ENCODE results near the gene C19orf67.

C19orf67 gene

DNA sequence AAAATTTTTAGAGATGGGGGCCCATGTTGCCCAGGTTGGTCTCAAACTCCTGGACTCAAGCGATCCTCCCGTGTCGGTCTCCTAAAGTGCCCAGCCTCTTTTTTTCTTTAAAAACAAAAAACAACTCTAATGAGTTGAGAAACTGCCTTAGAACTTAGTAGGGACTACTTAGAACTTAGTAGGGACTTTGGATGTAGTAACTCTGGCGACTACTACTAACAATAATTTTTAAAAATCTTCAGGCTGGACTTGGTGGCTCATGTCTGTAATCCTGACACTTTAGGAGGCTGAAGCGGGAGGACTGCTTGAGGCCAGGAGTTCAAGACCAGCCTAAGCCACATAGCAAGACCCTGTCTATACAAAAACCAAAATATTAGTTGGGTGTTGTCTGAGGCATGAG, 515 bp upstream of the C19orf67 start:
- no peak for DNase-seq (ENCODE audit: low read depth in 3 of 3, low spot score in 1 of 3)

DNA sequence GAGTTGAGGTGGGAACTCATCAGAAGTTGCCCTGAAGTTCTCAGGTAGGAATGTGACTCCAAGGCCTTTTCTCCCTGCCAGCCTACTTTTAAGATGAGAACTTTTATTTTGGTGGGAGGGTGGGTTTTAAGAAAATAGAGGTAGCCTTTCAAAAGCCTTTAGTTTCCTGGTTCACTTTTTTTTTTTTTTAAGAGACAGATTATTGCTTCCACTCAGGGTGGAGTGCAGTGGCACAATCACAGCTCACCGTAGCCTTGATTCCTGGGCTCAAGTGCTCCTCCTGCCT, 3.0 kb downstream of the C19orf67 start:
- no peak for DNase-seq (ENCODE audit: low read depth in 3 of 3, low spot score in 1 of 3)

DNA sequence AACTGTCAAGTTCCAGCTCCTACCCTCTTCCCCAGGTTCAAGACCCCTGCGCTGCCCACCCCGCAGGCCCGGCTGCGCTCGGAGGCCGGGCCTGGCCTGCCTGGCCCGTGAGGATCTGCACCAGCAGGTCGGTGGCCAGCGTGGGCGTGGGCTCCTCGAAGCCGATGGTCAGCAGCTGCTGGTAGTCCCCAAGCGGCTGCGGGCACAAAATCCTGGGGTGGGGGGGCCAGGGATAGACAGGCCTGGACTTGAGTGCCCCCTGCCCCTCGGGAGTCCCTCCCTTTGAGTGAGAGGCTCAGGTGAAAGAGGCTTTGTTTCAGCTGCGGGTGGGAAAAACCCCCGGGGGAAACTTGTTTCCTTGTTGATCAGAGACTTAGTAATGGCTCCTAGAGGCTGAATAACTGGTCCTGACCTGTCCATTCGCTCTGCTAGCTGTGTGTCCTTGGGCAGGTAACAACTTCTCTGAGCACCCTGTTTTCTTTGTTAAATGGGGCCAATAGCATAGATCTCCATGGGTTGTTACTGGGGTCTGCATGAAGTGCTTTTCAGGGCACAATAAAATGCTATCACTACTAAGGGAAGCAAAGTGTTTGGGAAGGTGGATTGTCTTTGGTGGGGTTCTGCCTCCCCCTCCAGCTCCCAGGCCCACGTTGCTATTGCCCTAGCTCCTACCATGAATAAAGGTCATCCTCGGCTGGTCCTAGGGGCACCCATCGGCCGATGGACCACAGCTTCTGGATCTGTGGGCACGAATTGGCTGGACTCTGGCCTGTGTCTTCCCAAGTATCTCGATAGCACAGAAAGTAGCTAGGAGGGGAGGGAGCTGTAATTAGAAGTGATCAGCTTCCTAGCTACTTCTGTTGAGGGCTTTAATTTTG, 3.5 kb downstream of the C19orf67 start:
- peak in 1 of 3 donors; percentile 22 for DNase-seq (ENCODE audit: low read depth in 3 of 3, low spot score in 1 of 3)

DNA sequence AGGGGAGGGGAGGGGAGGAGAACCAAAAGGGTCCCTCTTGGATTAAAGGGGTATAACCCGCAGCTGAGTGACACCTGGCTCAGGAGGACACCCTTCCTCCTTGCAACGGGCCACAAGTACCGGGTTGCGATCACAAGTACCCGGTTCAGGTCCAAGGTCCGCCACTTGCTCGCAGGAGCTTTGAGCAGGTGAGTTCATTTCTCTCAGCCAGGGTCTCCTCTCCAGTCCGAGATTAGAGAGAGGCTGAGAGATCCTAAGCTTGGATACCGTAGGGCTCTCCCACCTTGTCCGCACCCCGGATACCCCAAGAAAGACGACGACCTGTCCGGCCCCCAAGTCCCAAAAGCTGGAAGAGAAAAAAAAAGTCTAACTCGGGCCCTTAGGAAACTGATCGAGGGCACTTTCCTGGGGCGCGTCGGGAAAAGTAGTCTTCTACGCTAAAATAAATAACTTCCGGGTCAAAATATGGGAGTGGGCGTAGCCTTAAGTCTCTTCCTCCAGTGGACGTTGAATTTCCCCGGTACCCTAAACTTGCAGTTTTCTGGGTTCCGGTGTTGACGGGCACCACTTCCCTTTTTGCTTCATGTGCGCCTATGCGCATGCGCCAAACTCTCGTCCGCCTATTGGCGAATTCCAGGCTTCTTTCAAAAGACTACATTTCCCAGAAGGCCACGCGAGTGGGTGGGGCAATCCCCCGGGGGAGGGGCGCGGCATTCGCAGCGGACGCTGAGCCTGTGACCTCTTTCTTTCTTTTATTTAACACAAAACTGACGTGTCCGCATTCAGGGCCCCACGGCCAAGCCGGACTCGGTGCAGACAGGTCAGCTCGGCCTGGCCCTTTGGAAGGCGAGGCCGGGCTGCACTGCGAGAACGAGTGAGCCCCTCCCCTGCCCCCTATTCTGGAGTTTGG, 4.4 kb downstream of the C19orf67 start:
- peak; percentile 98 for DNase-seq (ENCODE audit: low read depth in 3 of 3, low spot score in 1 of 3)

DNA sequence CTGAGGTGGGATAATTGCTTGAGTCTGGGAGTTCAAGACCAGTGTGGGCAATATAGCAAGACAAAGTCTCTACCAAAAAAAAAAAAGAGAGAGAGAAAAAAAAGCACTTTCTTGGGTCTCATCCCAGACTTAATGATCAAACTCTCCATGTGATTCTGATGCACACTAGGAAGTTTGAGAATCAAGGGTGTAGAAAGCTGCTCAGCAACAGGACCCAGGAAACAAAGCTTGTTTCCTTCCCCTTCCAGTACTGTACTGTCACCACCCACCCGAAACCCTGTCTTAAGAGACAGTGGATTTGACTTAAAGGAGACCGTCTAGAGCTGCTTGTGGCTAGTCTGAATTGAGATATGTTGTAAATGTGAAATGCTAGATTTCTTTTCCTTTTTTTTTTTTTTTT, 7.2 kb downstream of the C19orf67 start:
- DNase-seq (ENCODE audit: low read depth in 3 of 3, low spot score in 1 of 3): no peak

DNA sequence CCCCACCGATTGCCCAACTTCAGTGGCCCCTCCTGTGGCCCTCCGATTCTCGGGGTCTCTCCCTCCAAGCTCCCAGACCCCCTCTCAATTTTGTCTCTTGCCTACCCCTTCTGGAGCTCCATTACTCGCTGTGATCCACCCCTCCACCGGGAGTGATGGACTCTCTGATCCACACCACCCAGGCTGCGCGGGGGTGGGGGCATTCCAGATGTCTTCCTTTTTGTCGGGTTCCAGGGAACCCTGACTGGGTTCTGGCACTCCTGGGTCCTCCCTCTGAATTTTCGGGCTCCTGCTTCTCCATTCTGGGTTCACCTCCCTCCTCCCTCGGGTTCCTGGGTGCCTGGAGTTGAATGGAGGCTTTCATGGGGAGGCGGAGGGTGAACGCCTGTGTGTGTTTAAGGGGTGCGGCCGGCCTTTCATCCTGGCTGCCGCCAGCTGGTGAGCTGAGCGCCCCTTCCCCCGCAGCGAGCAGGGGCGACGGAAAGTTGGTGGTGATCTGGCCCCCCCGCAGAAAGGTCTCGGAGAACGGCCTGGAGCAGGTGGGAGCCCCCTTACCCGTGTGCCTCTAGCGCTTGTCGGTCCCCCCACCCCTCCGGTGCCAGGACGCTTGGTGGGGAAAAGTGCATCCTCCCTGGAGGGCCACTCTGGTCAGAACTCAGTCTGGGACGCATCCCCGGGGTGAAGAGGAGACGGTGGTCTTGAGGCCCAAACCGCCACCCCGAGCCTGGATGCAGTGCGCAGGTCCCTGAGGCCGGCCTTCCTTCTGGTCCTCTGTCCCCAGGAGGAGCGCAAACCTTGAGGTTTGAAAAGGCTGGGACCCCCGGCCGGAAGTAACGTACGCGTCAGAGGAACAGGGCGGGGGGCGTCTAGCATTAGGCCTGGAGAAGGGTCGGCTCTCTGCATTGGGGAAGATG, 11.4 kb downstream of the C19orf67 start:
- DNase-seq (ENCODE audit: low read depth in 3 of 3, low spot score in 1 of 3): no peak

DNA sequence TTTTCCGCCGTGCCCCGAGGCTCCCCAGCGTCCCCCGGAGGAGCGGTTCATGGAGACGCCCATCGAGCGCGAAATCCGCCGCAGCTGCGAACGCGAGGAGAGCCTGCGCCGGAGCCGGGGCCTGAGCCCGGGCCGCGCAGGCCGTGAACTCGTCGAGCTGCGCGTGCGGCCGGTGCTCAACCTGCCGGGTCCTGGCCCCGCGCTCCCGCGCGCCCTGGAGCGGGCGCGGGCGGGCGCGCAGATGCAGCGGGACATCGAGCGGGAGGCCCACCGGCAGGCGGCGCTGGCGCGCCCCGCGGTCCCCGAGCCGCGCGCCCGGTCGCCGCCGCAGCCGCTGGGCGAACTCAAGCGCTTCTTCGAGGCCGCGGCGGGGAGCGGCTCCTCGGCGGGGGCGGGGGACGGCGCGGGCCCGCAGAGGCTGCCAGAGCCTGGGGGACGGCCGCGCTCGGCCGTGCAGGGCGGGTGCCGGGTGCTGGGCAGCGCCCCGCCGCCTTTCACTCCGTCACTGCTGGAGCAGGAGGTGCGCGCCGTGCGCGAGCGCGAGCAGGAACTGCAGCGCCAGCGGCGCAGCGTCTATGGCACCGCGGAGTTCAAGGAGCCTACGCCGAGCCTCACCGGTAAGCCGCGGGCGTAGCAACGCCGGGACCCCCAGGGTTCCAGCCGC, 12.2 kb downstream of the C19orf67 start:
- DNase-seq (ENCODE audit: low read depth in 3 of 3, low spot score in 1 of 3): peak; percentile 38 to 67 (median 48)

DNA sequence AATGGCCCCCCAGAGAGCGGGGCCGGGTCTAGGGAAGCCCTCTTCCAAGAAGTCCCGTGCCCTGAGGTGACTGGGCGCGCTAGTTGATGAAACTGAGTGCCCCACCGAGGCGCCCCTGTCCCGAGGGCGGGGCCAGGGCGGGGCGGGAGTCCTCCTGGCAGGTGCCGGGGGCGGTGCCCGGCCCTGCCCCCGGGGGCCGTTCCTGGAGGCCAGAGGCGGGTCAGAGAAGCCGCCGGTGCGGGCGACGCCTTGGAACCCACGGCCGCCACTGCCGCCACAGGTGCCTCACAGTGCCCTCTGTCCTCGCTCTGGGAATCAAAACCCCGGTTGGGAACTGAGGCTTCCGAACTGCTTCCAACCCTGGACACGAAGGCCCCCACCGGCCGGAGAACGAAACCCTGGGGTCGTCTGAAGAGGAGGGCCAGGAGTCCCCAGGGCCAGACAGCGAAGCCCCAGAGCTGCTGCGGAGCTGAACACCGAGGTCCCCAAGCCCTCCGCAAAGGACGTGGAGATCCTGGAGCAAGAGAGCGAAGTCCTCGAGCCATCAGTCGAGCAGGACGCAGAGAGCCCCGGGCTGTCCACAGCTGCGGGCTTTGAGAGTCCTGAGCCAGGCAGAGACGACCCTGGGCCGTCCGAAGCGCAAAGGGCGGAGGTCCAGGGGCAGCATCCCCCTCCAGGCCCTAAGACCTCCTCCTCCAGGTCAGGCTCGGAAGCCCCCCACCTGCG, 12.9 kb downstream of the C19orf67 start, which contains the start of gene MISP3:
Gene MISP3, plus strand, starts transcription at position 252 of the 726 bp plus-strand sequence. CDS start 524 bp downstream, outside the sequence.
- DNase-seq (ENCODE audit: low read depth in 3 of 3, low spot score in 1 of 3): no peak

DNA sequence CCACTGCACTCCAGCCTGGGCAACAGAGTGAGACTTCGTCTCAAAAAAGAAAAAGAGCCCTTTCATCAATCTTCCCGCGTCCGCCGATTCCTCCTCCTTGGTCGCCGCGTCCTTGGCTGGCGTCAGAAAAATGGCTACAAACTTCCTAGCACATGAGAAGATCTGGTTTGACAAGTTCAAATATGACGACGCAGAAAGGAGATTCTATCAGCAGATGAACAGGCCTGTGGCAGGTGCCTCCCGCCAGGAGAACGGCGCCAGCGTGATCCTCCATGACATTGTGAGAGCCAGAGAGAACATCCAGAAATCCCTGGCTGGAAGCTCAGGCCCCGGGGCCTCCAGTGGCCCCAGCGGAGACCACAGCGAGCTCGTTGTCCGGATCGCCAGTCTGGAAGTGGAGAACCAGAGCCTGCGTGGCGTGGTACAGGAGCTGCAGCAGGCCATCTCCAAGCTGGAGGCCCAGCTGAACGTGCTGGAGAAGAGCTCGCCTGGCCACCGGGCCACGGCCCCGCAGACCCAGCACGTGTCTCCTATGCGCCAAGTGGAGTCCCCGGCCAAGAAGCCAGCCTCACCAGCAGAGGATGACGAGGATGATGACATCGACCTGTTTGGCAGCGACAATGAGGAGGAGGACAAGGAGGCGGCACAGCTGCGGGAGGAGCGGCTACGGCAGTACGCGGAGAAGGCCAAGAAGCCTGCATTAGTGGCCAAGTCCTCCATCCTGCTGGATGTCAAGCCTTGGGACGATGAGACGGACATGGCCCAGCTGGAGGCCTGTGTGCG, 15.1 kb downstream of the C19orf67 start:
- DNase-seq (ENCODE audit: low read depth in 3 of 3, low spot score in 1 of 3): no peak

DNA sequence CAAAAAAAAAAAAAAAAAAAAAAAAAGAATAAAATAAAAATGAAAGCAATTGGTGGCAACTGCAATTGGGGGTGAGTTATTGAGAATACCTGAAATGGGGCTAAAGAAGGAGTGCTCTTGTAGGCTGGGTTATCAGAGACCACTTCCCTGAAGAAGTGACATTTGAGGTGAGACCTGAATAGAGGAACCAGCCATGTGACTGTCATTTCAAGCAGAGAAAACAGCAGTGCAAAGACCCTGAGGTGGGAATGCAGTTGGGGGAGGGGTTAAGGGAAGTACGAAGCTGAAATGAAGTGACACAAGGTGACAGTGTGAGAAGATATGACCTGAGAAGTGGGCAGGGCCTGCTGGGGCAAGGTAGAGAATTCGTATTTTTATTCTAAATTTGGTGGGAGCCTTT, 19.4 kb downstream of the C19orf67 start:
- no peak for DNase-seq (ENCODE audit: low read depth in 3 of 3, low spot score in 1 of 3)

DNA sequence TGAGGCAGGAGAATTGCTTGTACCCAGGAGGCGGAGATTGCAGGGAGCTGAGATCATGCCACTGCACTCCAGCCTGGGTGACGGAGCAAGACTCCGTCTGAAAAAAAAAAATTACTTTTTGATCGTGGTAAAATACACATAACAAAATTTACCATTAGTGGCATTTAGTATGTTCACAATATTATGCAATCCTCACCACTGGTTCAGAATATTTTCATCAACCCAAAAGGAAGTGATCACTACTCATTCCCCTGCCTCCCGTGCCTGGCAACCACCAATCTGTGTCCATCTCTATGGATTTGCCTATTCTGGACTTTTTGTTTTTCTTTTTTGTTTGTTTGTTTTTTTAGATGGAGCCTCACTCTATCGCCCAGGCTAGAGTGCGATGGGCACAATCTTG, 22.5 kb downstream of the C19orf67 start:
- DNase-seq (ENCODE audit: low read depth in 3 of 3, low spot score in 1 of 3): no peak

DNA sequence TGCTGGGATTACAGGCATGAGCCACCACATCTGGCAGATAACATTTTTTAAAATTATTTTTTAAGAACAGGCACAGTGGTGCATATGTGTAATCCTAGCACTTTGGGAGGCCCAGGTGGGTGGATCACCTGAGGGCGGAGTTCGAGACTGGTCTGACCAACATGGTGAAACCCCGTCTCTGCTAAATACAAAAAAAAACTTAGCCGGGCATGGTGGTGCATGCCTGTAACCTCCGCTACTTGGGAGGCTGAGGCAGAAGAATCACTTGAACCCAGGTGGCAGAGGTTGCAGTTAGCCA, 23.1 kb downstream of the C19orf67 start:
- DNase-seq (ENCODE audit: low read depth in 3 of 3, low spot score in 1 of 3): no peak

DNA sequence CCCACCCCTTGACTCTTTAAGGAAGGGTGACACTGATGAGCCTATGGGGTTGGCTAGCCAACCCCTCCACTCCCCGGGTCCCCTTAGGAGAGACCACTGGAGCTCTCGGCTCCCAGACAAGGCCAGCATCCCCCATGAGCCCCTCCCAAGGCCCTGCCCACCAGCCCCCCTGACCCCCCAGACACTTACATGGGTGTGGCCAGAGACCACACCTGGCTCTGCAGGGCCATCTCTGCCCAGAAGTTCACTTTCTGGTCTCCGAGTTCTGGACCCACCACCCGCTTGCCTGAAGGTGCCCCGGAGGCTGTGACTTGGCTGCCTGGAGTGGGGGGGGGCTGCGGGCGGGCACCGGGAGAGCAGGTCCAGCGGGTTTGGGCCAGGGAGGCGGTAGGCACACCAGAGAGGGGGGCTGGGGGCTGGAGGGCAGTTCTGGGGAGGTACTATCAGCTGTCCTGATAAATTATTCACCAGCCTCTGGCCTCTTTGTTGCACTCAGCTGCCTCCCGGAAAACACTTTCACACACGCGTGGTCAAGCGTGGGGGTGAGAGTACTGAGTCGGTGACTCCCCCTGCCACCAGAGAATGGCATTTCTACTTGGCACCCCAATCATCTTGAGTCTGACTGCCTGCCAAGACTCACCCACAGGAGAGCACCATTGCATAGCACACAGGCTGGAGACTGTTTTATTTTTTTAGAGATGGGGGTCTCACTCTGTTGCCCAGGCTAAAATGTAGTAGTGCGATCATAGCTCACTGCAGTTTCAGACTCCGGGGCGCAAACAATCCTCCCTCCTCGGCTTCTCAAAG, 23.6 kb downstream of the C19orf67 start, which contains the start of gene PALM3:
Gene PALM3, minus strand, starts transcription at position 326 of the 807 bp plus-strand sequence. Its CDS starts 96 bp downstream, at position 230.
- DNase-seq (ENCODE audit: low read depth in 3 of 3, low spot score in 1 of 3): no peak

DNA sequence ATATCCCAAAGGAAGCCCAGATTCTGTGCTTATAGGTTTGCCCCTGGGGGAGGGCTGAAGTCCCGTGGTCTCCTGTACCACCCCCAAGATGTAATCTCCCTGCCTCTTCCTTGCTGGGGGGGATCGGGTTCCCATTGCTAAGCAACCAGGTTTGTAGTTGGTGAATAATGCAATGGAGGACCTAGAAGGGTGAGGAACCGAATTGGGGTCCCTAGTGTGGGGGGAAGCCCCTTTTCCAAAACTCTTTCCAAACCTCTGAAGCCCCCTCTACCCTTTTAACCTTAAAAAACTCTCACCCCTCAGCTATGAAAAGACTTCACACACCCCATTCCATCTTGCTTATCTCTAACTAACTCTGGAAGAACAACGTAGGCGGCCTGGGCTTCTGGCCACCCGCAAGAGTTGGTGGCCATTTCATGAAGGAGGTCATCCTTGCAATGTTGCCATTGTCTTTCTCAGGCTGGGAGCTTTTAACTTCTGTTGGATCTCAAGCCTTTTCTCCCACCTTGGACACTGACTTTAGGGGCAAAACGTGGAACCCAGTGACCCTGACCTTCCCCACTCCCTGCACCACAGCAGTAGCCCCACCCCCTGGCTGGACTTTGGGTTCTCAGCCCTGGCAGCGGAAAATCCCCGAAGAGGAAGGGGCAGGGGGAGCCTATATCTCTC, 24.4 kb downstream of the C19orf67 start:
- DNase-seq (ENCODE audit: low read depth in 3 of 3, low spot score in 1 of 3): no peak

DNA sequence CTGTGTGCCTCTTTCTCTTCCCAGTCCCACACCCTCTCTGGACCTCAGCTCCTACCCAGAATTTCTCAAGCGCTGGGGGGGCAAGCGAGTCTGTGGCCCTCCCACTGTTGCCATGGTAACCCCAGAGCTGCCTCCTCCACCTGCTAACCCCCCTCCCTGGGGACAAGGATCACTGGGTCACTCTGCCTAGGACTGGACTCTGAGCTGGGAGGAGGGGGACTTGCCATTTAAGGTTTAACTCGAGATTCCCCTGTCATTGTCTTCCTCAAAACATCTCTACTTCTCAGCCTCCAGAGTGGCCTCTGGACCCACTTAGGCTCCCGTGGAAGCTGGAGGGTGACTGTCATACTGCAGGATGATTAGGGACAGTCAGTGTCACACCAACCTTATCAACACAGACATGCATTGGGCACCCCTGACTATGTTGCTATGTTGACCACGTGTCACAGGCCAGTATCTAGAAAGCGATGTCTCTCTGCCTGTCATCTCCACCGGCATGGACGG, 25.9 kb downstream of the C19orf67 start:
- DNase-seq (ENCODE audit: low read depth in 3 of 3, low spot score in 1 of 3): no peak

DNA sequence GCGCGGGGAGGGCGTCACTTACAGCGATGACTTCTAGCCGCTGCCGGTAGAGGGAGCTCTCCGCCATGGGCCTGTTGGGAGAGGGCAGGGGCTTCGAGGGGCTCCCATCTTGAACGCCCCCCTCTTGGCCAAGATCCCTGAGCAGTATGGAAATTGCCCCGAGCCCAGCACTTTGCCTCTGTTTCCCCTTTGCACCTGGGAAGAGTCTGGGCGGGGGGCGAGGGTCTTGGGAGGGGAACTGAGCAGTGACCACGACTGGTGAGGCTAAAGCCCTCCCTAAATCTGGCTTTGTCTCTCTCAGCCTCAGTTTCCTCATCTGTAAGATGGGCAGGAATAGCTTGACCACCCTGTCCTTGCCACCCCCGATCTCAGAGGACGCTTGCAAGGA, 26.5 kb downstream of the C19orf67 start:
- DNase-seq (ENCODE audit: low read depth in 3 of 3, low spot score in 1 of 3): peak in 1 of 3 donors; percentile 38
